HG02678 (cell line): ENCODE measurements around the gene BICC1.
A peak's percentile ranks its signal among the peaks of the same experiment; 100 is the strongest.

Experiments
- ATAC-seq: cut with Tn5 transposase; IDR thresholded peaks from one replicate; pipeline ENCODE4 v1.9.1; 2021; ENCODE audit warnings: mild to moderate bottlenecking, moderate library complexity; ENCODE audit not compliant: unreplicated experiment

The BICC1 gene

GRCh38 chr10:58771863-58772262, 259.2 kb downstream of the BICC1 start:
- ATAC-seq: no peak

- no peak for ATAC-seq
These were observed 260.1 kb downstream of the BICC1 start for GRCh38 chr10:58772758-58773157.

- no peak for ATAC-seq
These were observed 260.7 kb downstream of the BICC1 start for GRCh38 chr10:58773341-58773740.

GRCh38 chr10:58773944-58774343, 261.3 kb downstream of the BICC1 start:
- no peak for ATAC-seq

- no peak for ATAC-seq
These were observed 263.4 kb downstream of the BICC1 start for GRCh38 chr10:58775960-58776567.

GRCh38 chr10:58776568-58777318, 264.1 kb downstream of the BICC1 start:
- ATAC-seq: no peak

GRCh38 chr10:58778966-58779365, 266.3 kb downstream of the BICC1 start:
- ATAC-seq: no peak

- no peak for ATAC-seq
These were observed 266.9 kb downstream of the BICC1 start for GRCh38 chr10:58779594-58779993.

GRCh38 chr10:58780476-58780875, 267.8 kb downstream of the BICC1 start:
- ATAC-seq: no peak

- peak; percentile 67 for ATAC-seq
These were observed 269.3 kb downstream of the BICC1 start for GRCh38 chr10:58781873-58782488.

GRCh38 chr10:58782876-58783851, 270.5 kb downstream of the BICC1 start:
- no peak for ATAC-seq

- no peak for ATAC-seq
These were observed 271.7 kb downstream of the BICC1 start for GRCh38 chr10:58784361-58784760.

- no peak for ATAC-seq
These were observed 272.7 kb downstream of the BICC1 start for GRCh38 chr10:58785354-58785753.

- ATAC-seq: no peak
These were observed 278.5 kb downstream of the BICC1 start for GRCh38 chr10:58791137-58791536.

- ATAC-seq: no peak
These were observed 282.9 kb downstream of the BICC1 start for GRCh38 chr10:58795560-58795959.

- ATAC-seq: no peak
These were observed 283.6 kb downstream of the BICC1 start for GRCh38 chr10:58796242-58796641.

- ATAC-seq: no peak
These were observed 284.2 kb downstream of the BICC1 start for GRCh38 chr10:58796824-58797223.

GRCh38 chr10:58797356-58797755, 284.7 kb downstream of the BICC1 start:
- no peak for ATAC-seq

- ATAC-seq: no peak
These were observed 289.4 kb downstream of the BICC1 start for GRCh38 chr10:58802047-58802446.

GRCh38 chr10:58806323-58806722, 293.7 kb downstream of the BICC1 start:
- no peak for ATAC-seq
